Transverse colon (tissue), 4 donors: ENCODE results near the gene ERG.

ENCODE experiments used
- CTCF ChIP-seq, 5 experiments: fragments of 200-600 bp in 3 of 5; fragments of 450-650 bp in 2 of 5; sonication (generic) in 3 of 5; IDR thresholded peaks; 1 replicate in 2 of 5; 2 replicates in 3 of 5; pipeline ENCODE4 v1.5.1; 2016 to 2017; ENCODE audit warnings: antibody characterized with exemption in 5 of 5, inconsistent platforms in 3 of 5, mild to moderate bottlenecking in 2 of 5, moderate library complexity in 1 of 5
- POLR2AphosphoS5 ChIP-seq, 3 donors: sonication (generic); formaldehyde crosslinking; IDR thresholded peaks; one replicate each; pipeline ENCODE4 v1.6.1; 2016; ENCODE audit warnings: antibody characterized with exemption in 3 of 3

- no peak for TF ChIP-seq CTCF (IDR thresholded peaks at IDR 0.05)
- no peak for TF ChIP-seq POLR2AphosphoS5 (IDR thresholded peaks at IDR 0.05)
Measured at GRCh38 chr21:38379147-38379546, 119.1 kb downstream of the ERG start.
